HAP-1 (cell line): Measurements from ENCODE around the gene HBG2.
"Not testable (repeated sequence)": the region's sequence is repeated elsewhere in the genome, so short reads cannot be mapped to it uniquely, and the experiment has no call there.

Experiments used
- DNase-seq, 2 experiments: peaks; one replicate each; pipeline ENCODE4 v3.0.0-alpha.2; 2016 to 2020; ENCODE audit warnings: low spot score in 2 of 2
- H3K27me3 ChIP-seq: fragments of 250-450 bp; sonication (Bioruptor Pico); 2 replicates; pipeline ENCODE4 v1.5.1; 2020; ENCODE audit warnings: low read depth, mild to moderate bottlenecking, moderate library complexity
- H3K36me3 ChIP-seq: fragments of 250-450 bp; sonication (Bioruptor Pico); replicated peaks from 2 replicates; pipeline ENCODE4 v1.5.1; 2020; ENCODE audit warnings: mild to moderate bottlenecking
- H3K4me1 ChIP-seq: fragments of 250-450 bp; sonication (Bioruptor Pico); 2 replicates; pipeline ENCODE4 v1.5.1; 2020; ENCODE audit warnings: mild to moderate bottlenecking
- H3K4me3 ChIP-seq: fragments of 250-450 bp; sonication (Bioruptor Pico); 2 replicates; pipeline ENCODE4 v1.5.1; 2020; ENCODE audit warnings: mild to moderate bottlenecking, moderate library complexity
- H3K9me3 ChIP-seq: fragments of 250-450 bp; sonication (Bioruptor Pico); 2 replicates; pipeline ENCODE4 v1.5.1; 2020; ENCODE audit warnings: mild to moderate bottlenecking, moderate library complexity
- in situ Hi-C: fragments of 300-500 bp; cut with MboI; formaldehyde crosslinking; loops from 3 replicates; pipeline ENCODE4 v1.14.3; 2020; ENCODE audit warnings: low sequenced_read_pairs, inconsistent platforms, mixed read lengths

The HBG2 gene

GRCh38 chr11:5275369-5276110 is 21.0 kb upstream of the HBG2 start:
- no peak for DNase-seq
- no peaks in the 10 kb centered on the region for H3K4me1 ChIP-seq
- H3K4me3 ChIP-seq: no peak overlapping the region
- no peaks in the 10 kb centered on the region for H3K9me3 ChIP-seq
- H3K36me3 ChIP-seq: no peaks in the 10 kb centered on the region
- in situ Hi-C loops: no loop called here
- no peaks in the 10 kb centered on the region for H3K27me3 ChIP-seq

GRCh38 chr11:5274395-5274794 is 19.8 kb upstream of the HBG2 start:
- H3K4me1 ChIP-seq: no peaks in the 10 kb centered on the region
- in situ Hi-C loops: no loop called here
- DNase-seq: no peak

GRCh38 chr11:5272395-5273017 is 17.9 kb upstream of the HBG2 start:
- H3K36me3 ChIP-seq: no peaks in the 10 kb centered on the region
- no peaks in the 10 kb centered on the region for H3K9me3 ChIP-seq
- H3K4me1 ChIP-seq: no peaks in the 10 kb centered on the region
- H3K27me3 ChIP-seq: no peaks in the 10 kb centered on the region
- no peak overlapping the region for H3K4me3 ChIP-seq
- no peak for DNase-seq
- in situ Hi-C loops: no loop called here

More at GRCh38 chr11:5274395-5274794, 19.8 kb upstream of the HBG2 start:
- Histone ChIP-seq H3K9me3 (no peaks in the 10 kb centered on the region), H3K27me3 (no peaks in the 10 kb centered on the region), H3K36me3 (no peaks in the 10 kb centered on the region), H3K4me3 (no peak overlapping the region)

- no peaks in the 10 kb centered on the region for H3K27me3 ChIP-seq
- no peak for DNase-seq
- no peaks in the 10 kb centered on the region for H3K9me3 ChIP-seq
- in situ Hi-C loops: no loop called here
- no peaks in the 10 kb centered on the region for H3K4me1 ChIP-seq
- H3K36me3 ChIP-seq: no peaks in the 10 kb centered on the region
- H3K4me3 ChIP-seq: no peak within 1 kb of the TSS
These were observed 15.2 kb upstream of the HBG2 start, which contains the start of gene HBE1 for GRCh38 chr11:5269715-5270147. Gene HBE1, minus strand, starts transcription at chr11:5269945. Its CDS starts 55 bp downstream, at chr11:5269890.

GRCh38 chr11:5267033-5267563 is 12.5 kb upstream of the HBG2 start:
- Histone ChIP-seq H3K36me3 (no peaks in the 10 kb centered on the region), H3K9me3 (no peaks in the 10 kb centered on the region), H3K4me1 (no peaks in the 10 kb centered on the region), H3K4me3 (no peak overlapping the region), H3K27me3 (no peaks in the 10 kb centered on the region)
- DNase-seq: no peak
- in situ Hi-C loops: no loop called here

GRCh38 chr11:5266609-5267008 is 12.0 kb upstream of the HBG2 start:
- Histone ChIP-seq H3K36me3 (no peaks in the 10 kb centered on the region), H3K9me3 (no peaks in the 10 kb centered on the region), H3K4me1 (no peaks in the 10 kb centered on the region), H3K27me3 (no peaks in the 10 kb centered on the region), H3K4me3 (no peak overlapping the region)
- in situ Hi-C loops: no loop called here
- no peak for DNase-seq

GRCh38 chr11:5265832-5266231 is 11.3 kb upstream of the HBG2 start:
- in situ Hi-C loops: no loop called here
- Histone ChIP-seq H3K4me3 (no peak overlapping the region), H3K4me1 (no peaks in the 10 kb centered on the region), H3K9me3 (no peaks in the 10 kb centered on the region), H3K36me3 (no peaks in the 10 kb centered on the region), H3K27me3 (no peaks in the 10 kb centered on the region)
- DNase-seq: no peak

GRCh38 chr11:5258543-5259262 is 4.1 kb upstream of the HBG2 start:
- DNase-seq: no peak
- H3K4me1 ChIP-seq: no peaks in the 10 kb centered on the region
- H3K27me3 ChIP-seq: no peaks in the 10 kb centered on the region
- in situ Hi-C loops: no loop called here
- H3K4me3 ChIP-seq: no peak overlapping the region
- no peaks in the 10 kb centered on the region for H3K36me3 ChIP-seq
- H3K9me3 ChIP-seq: no peaks in the 10 kb centered on the region

GRCh38 chr11:5257296-5257695 is 2.7 kb upstream of the HBG2 start:
- Histone ChIP-seq H3K36me3 (no peaks in the 10 kb centered on the region), H3K4me3 (no peak overlapping the region), H3K9me3 (no peaks in the 10 kb centered on the region), H3K27me3 (no peaks in the 10 kb centered on the region), H3K4me1 (no peaks in the 10 kb centered on the region)
- in situ Hi-C loops: no loop called here
- no peak for DNase-seq

GRCh38 chr11:5254023-5254422 is 558 bp downstream of the HBG2 start:
- H3K4me1 ChIP-seq, H3K36me3 ChIP-seq, H3K9me3 ChIP-seq, H3K4me3 ChIP-seq, H3K27me3 ChIP-seq, in situ Hi-C loops, DNase-seq: not testable (repeated sequence)

GRCh38 chr11:5253440-5253839 is 1.1 kb downstream of the HBG2 start:
- in situ Hi-C loops, H3K4me1 ChIP-seq, H3K36me3 ChIP-seq, H3K4me3 ChIP-seq, DNase-seq, H3K27me3 ChIP-seq, H3K9me3 ChIP-seq: not testable (repeated sequence)

- DNase-seq: no peak
- in situ Hi-C loops: no loop called here
These were observed 1.7 kb downstream of the HBG2 start for GRCh38 chr11:5252919-5253265.

GRCh38 chr11:5252192-5252918 is 2.2 kb downstream of the HBG2 start:
- no peaks in the 10 kb centered on the region for H3K9me3 ChIP-seq
- DNase-seq: no peak
- H3K27me3 ChIP-seq: no peaks in the 10 kb centered on the region
- in situ Hi-C loops: no loop called here
- no peak overlapping the region for H3K4me3 ChIP-seq
- no peaks in the 10 kb centered on the region for H3K4me1 ChIP-seq
- H3K36me3 ChIP-seq: no peaks in the 10 kb centered on the region

More at GRCh38 chr11:5252919-5253265, 1.7 kb downstream of the HBG2 start:
- Histone ChIP-seq H3K36me3 (no peaks in the 10 kb centered on the region), H3K4me1 (no peaks in the 10 kb centered on the region), H3K4me3 (no peak overlapping the region), H3K9me3 (no peaks in the 10 kb centered on the region), H3K27me3 (no peaks in the 10 kb centered on the region)
